GM19043 (cell line): ENCODE results near the gene CDK5R2.
A peak's percentile ranks its signal among the peaks of the same experiment; 100 is the strongest.

ENCODE experiments used
- ATAC-seq: cut with Tn5 transposase; IDR thresholded peaks from one replicate; pipeline ENCODE4 v1.9.1; 2021; ENCODE audit warnings: low read depth; ENCODE audit not compliant: unreplicated experiment

The CDK5R2 gene

GRCh38 chr2:218986148-218986761 lies 26.8 kb downstream of the CDK5R2 start:
- no peak for ATAC-seq

- no peak for ATAC-seq
These were observed 28.7 kb downstream of the CDK5R2 start for GRCh38 chr2:218988164-218988563.

- ATAC-seq, result no peak
These were observed 29.2 kb downstream of the CDK5R2 start for GRCh38 chr2:218988650-218989049.

- ATAC-seq, result no peak
These were observed 30.6 kb downstream of the CDK5R2 start for GRCh38 chr2:218990052-218990451.

GRCh38 chr2:218990612-218991011 lies 31.1 kb downstream of the CDK5R2 start:
- no peak for ATAC-seq

- ATAC-seq, result no peak
These were observed 32.3 kb downstream of the CDK5R2 start for GRCh38 chr2:218991674-218992168.

- no peak for ATAC-seq
These were observed 32.7 kb downstream of the CDK5R2 start for GRCh38 chr2:218992196-218992595.

GRCh38 chr2:218992703-218993344 lies 33.4 kb downstream of the CDK5R2 start:
- no peak for ATAC-seq

- no peak for ATAC-seq
These were observed 34.2 kb downstream of the CDK5R2 start, which contains the start of gene CRYBA2 for GRCh38 chr2:218993345-218994315. TSS of gene CRYBA2 (minus strand) at chr2:218993422. CDS start at chr2:218993176, 246 bp downstream.

- ATAC-seq, result no peak
These were observed 36.1 kb downstream of the CDK5R2 start for GRCh38 chr2:218995561-218995960.

- ATAC-seq, result peak; percentile 63
These were observed 36.7 kb downstream of the CDK5R2 start for GRCh38 chr2:218995972-218996711.

- no peak for ATAC-seq
These were observed 37.5 kb downstream of the CDK5R2 start for GRCh38 chr2:218996937-218997336.

GRCh38 chr2:218997731-218998130 lies 38.3 kb downstream of the CDK5R2 start:
- ATAC-seq, result no peak

GRCh38 chr2:218998414-218999002 lies 39.0 kb downstream of the CDK5R2 start:
- ATAC-seq, result no peak

GRCh38 chr2:218999021-218999880 lies 39.8 kb downstream of the CDK5R2 start:
- no peak for ATAC-seq

GRCh38 chr2:218999881-219000568 lies 40.6 kb downstream of the CDK5R2 start:
- no peak for ATAC-seq

- no peak for ATAC-seq
These were observed 41.1 kb downstream of the CDK5R2 start for GRCh38 chr2:219000569-219000960.

GRCh38 chr2:219001100-219001576 lies 41.7 kb downstream of the CDK5R2 start:
- ATAC-seq, result no peak
